Activated CD4-positive, alpha-beta memory T cell treated with anti-CD3 and anti-CD28 coated beads, Interleukin-2, amount 10 ng/mL, durations not matched to agents 7 days and 5 days (primary cell): ENCODE results near the gene PIAS1. TPM values are rescaled to one million over a fixed set of nuclear protein-coding genes. Genes with fewer than 3 reads are reported as not detected.

Experiments used
- CTCF ChIA-PET: fragments of 350-600 bp; sonication (Branson Sonifier 250); formaldehyde crosslinking; loops from one replicate; lab custom pipeline; 2021; ENCODE audit warnings: antibody characterized with exemption, inconsistent platforms; lab: Charles Lee
- POLR2A ChIA-PET: fragments of 350-600 bp; sonication (Branson Sonifier 250); formaldehyde crosslinking; loops from one replicate; lab custom pipeline; 2021; ENCODE audit warnings: antibody characterized with exemption; lab: Charles Lee
- DNase-seq: peaks from one replicate; pipeline ENCODE4 v3.0.0-alpha.2; 2020
- H3K27ac Mint-ChIP-seq: one replicate; pipeline ENCODE4 v1.8.0; 2021; ENCODE audit warnings: mild to moderate bottlenecking, mixed read lengths
- H3K27me3 Mint-ChIP-seq: one replicate; pipeline ENCODE4 v1.8.0; 2021; ENCODE audit warnings: mixed read lengths
- H3K36me3 Mint-ChIP-seq: one replicate; pipeline ENCODE4 v1.8.0; 2021; ENCODE audit warnings: low read depth, mixed read lengths
- H3K4me1 Mint-ChIP-seq: one replicate; pipeline ENCODE4 v1.8.0; 2021; ENCODE audit warnings: mixed read lengths
- H3K4me3 Mint-ChIP-seq: one replicate; pipeline ENCODE4 v1.8.0; 2021; ENCODE audit warnings: mild to moderate bottlenecking, mixed read lengths
- H3K9me3 Mint-ChIP-seq: one replicate; pipeline ENCODE4 v1.8.0; 2021; ENCODE audit warnings: mixed read lengths
- total RNA-seq, 2 experiments: library from RNA; stranded (reverse); gene quantifications; one replicate each; pipeline ENCODE4 v1.2.3, GENCODE V29; 2021

Gene PIAS1
- total RNA-seq, 2 experiments from 2014 or later, result 39.1 to 43.4 TPM

DNA sequence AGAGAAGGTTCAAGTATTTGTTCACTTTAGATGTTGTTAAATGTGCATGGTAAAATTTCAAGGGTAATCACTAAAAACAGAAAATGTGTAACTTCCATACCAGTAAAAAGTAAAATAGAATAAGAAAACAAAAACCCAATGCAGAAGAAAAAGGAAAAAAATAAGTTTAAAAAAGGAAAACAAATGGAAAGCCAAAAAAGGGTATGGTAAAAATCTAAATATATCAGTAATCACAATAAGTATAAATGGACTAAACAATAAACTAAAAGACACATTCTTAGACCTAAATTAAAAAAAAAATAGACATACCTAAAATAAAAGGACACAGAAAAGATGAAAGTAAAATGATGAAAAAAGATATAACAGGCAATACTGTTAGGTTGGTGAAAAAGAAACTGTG lies 184.9 kb downstream of the PIAS1 start:
- DNase-seq, result no peak
- Mint-ChIP-seq H3K27me3 (peaks cover 7% of the 10 kb centered on the region), H3K9me3 (peaks cover 4% of the 10 kb centered on the region), H3K4me1 (no peaks in the 10 kb centered on the region), H3K4me3 (no peak overlapping the region), H3K36me3 (no peaks in the 10 kb centered on the region), H3K27ac (no peak overlapping the region)
- CTCF ChIA-PET, result no interaction called here
- POLR2A ChIA-PET, result no interaction called here

GRCh38 chr15:68241088-68241935 lies 187.2 kb downstream of the PIAS1 start:
- H3K4me1 Mint-ChIP-seq, result no peaks in the 10 kb centered on the region
- no peak for DNase-seq
- H3K27ac Mint-ChIP-seq, result no peak overlapping the region
- H3K9me3 Mint-ChIP-seq, result peaks cover 8% of the 10 kb centered on the region
- H3K4me3 Mint-ChIP-seq, result no peak overlapping the region
- ChIA-PET POLR2A (interaction anchor here (1.1 kb wide), 1 partner anchor 36 kb away, joined by 3 read pairs; the partner anchor contains the start of gene FEM1B), CTCF (interaction anchor here (1.1 kb wide), 1 partner anchor 11 kb away, joined by 3 read pairs; no protein-coding TSS in a partner anchor)
- peaks cover 7% of the 10 kb centered on the region for H3K27me3 Mint-ChIP-seq
- H3K36me3 Mint-ChIP-seq, result no peaks in the 10 kb centered on the region

Other genes starting within 250 kb of the PIAS1 start
- under 1 TPM; 0.23 to 0.25 TPM for gene SKOR1, start 228.8 kb upstream of the PIAS1 start, total RNA-seq
- gene RNU6-1, start 214.3 kb upstream of the PIAS1 start, total RNA-seq, result not detected
- 10 to 100 TPM; 12.9 to 13.1 TPM for gene CALML4, start 151.0 kb downstream of the PIAS1 start, total RNA-seq
- gene CLN6, start 175.4 kb downstream of the PIAS1 start, total RNA-seq, result 10 to 100 TPM; 40.0 to 41.3 TPM
- gene FEM1B, start 223.4 kb downstream of the PIAS1 start, total RNA-seq, result 10 to 100 TPM; 46.9 to 48.8 TPM